ENCODE measurements around the gene ANKRD31. TPM values are rescaled to one million over a fixed set of nuclear protein-coding genes. Genes with fewer than 3 reads are reported as not detected.
A peak's percentile ranks its signal among the peaks of the same experiment; 100 is the strongest.

Gene ANKRD31
- 1.2 TPM for total RNA-seq

- Histone ChIP-seq H3K9me3 (no peaks in the 10 kb centered on the region), H3K4me1 (peaks cover 13% of the 10 kb centered on the region), H3K27me3 (no peaks in the 10 kb centered on the region), H3K27ac (peak within 1 kb of the TSS; percentile 76), H3K4me3 (peak within 1 kb of the TSS; percentile 67 to 69), H3K36me3 (no peaks in the 10 kb centered on the region)
- no peak for DNase-seq (ENCODE audit: extremely low spot score in 2 of 2)
- intact Hi-C loops (cut with DNase I) = no loop called here
- peak in 1 of 2 donors; percentile 74 for TF ChIP-seq POLR2AphosphoS5 (IDR thresholded peaks at IDR 0.05; ENCODE audit: insufficient read depth in 1 of 2, low read depth in 1 of 2)
- TF ChIP-seq CTCF (IDR thresholded peaks at IDR 0.05) = peak; percentile 72 to 96 (median 74)
- TF ChIP-seq POLR2A (IDR thresholded peaks at IDR 0.05) = peak in 1 of 2 donors; percentile 9
Measured at GRCh38 chr5:75236322-75237316, at the start of gene ANKRD31. Gene ANKRD31 (minus strand): TSS chr5:75236878. CDS start chr5:75236686, 192 bp downstream.

- TF ChIP-seq POLR2AphosphoS5 (IDR thresholded peaks at IDR 0.05; ENCODE audit: insufficient read depth in 1 of 2, low read depth in 1 of 2) (no peak), CTCF (IDR thresholded peaks at IDR 0.05) (no peak), POLR2A (IDR thresholded peaks at IDR 0.05) (no peak)
- Histone ChIP-seq H3K27me3 (no peaks in the 10 kb centered on the region), H3K27ac (no peak overlapping the region), H3K4me3 (no peak overlapping the region), H3K9me3 (no peaks in the 10 kb centered on the region), H3K36me3 (no peaks in the 10 kb centered on the region), H3K4me1 (no peaks in the 10 kb centered on the region)
- intact Hi-C loops (cut with DNase I) = no loop called here
- DNase-seq (ENCODE audit: extremely low spot score in 2 of 2) = no peak
Measured at GRCh38 chr5:75286211-75286773, 49.6 kb upstream of the ANKRD31 start.

- intact Hi-C loops (cut with DNase I) = no loop called here
- H3K4me1 ChIP-seq = no peaks in the 10 kb centered on the region
- no peaks in the 10 kb centered on the region for H3K9me3 ChIP-seq
- H3K27ac ChIP-seq = no peak overlapping the region
- DNase-seq (ENCODE audit: extremely low spot score in 2 of 2) = no peak
- no peak overlapping the region for H3K4me3 ChIP-seq
- TF ChIP-seq CTCF (IDR thresholded peaks at IDR 0.05) (no peak), POLR2AphosphoS5 (IDR thresholded peaks at IDR 0.05; ENCODE audit: insufficient read depth in 1 of 2, low read depth in 1 of 2) (no peak), POLR2A (IDR thresholded peaks at IDR 0.05) (no peak)
- H3K27me3 ChIP-seq = no peaks in the 10 kb centered on the region
- H3K36me3 ChIP-seq = no peaks in the 10 kb centered on the region
Measured at GRCh38 chr5:75282581-75282980, 45.9 kb upstream of the ANKRD31 start.

- DNase-seq (ENCODE audit: extremely low spot score in 2 of 2) = no peak
- H3K27ac ChIP-seq = no peak overlapping the region
- H3K27me3 ChIP-seq = no peaks in the 10 kb centered on the region
- no peaks in the 10 kb centered on the region for H3K36me3 ChIP-seq
- H3K4me3 ChIP-seq = no peak overlapping the region
- no peaks in the 10 kb centered on the region for H3K9me3 ChIP-seq
- intact Hi-C loops (cut with DNase I) = no loop called here
- H3K4me1 ChIP-seq = no peaks in the 10 kb centered on the region
- TF ChIP-seq POLR2A (IDR thresholded peaks at IDR 0.05) = no peak
- no peak for TF ChIP-seq POLR2AphosphoS5 (IDR thresholded peaks at IDR 0.05; ENCODE audit: insufficient read depth in 1 of 2, low read depth in 1 of 2)
Measured at GRCh38 chr5:75281716-75282465, 45.2 kb upstream of the ANKRD31 start.

- H3K9me3 ChIP-seq = no peaks in the 10 kb centered on the region
- H3K36me3 ChIP-seq = no peaks in the 10 kb centered on the region
- H3K27me3 ChIP-seq = no peaks in the 10 kb centered on the region
- no peak overlapping the region for H3K27ac ChIP-seq
- no peaks in the 10 kb centered on the region for H3K4me1 ChIP-seq
- no peak for DNase-seq (ENCODE audit: extremely low spot score in 2 of 2)
- TF ChIP-seq CTCF (IDR thresholded peaks at IDR 0.05) (no peak), POLR2A (IDR thresholded peaks at IDR 0.05) (no peak), POLR2AphosphoS5 (IDR thresholded peaks at IDR 0.05; ENCODE audit: insufficient read depth in 1 of 2, low read depth in 1 of 2) (no peak)
- intact Hi-C loops (cut with DNase I) = no loop called here
- no peak overlapping the region for H3K4me3 ChIP-seq
Measured at GRCh38 chr5:75279321-75279720, 42.6 kb upstream of the ANKRD31 start.

All from vagina (tissue), 2 donors.